ENCODE measurements around the gene ZBTB7A.

- TF ChIP-seq CTCF (IDR thresholded peaks at IDR 0.05) (no peak), POLR2A (IDR thresholded peaks at IDR 0.05; ENCODE audit: low read length) (no peak), KDM1A (IDR thresholded peaks at IDR 0.05; ENCODE audit: low read depth) (no peak), MAZ (IDR thresholded peaks at IDR 0.05; ENCODE audit: borderline replicate concordance, low read depth, low read length) (no peak), REST (IDR thresholded peaks at IDR 0.05) (no peak)
These were observed 52.7 kb downstream of the ZBTB7A start for GRCh38 chr19:4013886-4014540.

Data from A549 (cell line).